IPS DF 19.7 (cell line): ENCODE data around the gene OS9.
A peak's percentile ranks its signal among the peaks of the same experiment; 100 is the strongest.
"Not testable (repeated sequence)": the region's sequence is repeated elsewhere in the genome, so short reads cannot be mapped to it uniquely, and the experiment has no call there.

Experiments used
- DNase-seq: peaks from one replicate; pipeline ENCODE4 v3.0.0-alpha.2; 2013; ENCODE audit warnings: low read depth, low spot score

Gene OS9

GRCh38 chr12:57693659-57694458 lies at the start of gene OS9:
OS9 (plus strand) TSS chr12:57694132; CDS start chr12:57694162, 30 bp downstream.
- DNase-seq = peak; percentile 99

GRCh38 chr12:57645990-57646658 lies 47.8 kb upstream of the OS9 start:
- DNase-seq = peak; percentile 74

GRCh38 chr12:57646659-57647049 lies 47.3 kb upstream of the OS9 start:
- DNase-seq = not testable (repeated sequence)

- DNase-seq = no peak
Observed at GRCh38 chr12:57654042-57654441, 39.9 kb upstream of the OS9 start.

- no peak for DNase-seq
Observed at GRCh38 chr12:57655541-57656240, 38.2 kb upstream of the OS9 start.

- DNase-seq = not testable (repeated sequence)
Observed at GRCh38 chr12:57656408-57656807, 37.5 kb upstream of the OS9 start.

GRCh38 chr12:57657744-57658143 lies 36.2 kb upstream of the OS9 start:
- DNase-seq = no peak

GRCh38 chr12:57658890-57659289 lies 35.0 kb upstream of the OS9 start:
- DNase-seq = no peak

GRCh38 chr12:57661376-57661775 lies 32.6 kb upstream of the OS9 start:
- no peak for DNase-seq

- not testable (repeated sequence) for DNase-seq
Observed at GRCh38 chr12:57665066-57665820, 28.7 kb upstream of the OS9 start.

- DNase-seq = no peak
Observed at GRCh38 chr12:57666897-57667296, 27.0 kb upstream of the OS9 start.

GRCh38 chr12:57669691-57670090 lies 24.2 kb upstream of the OS9 start:
- DNase-seq = not testable (repeated sequence)

GRCh38 chr12:57671811-57672210 lies 22.1 kb upstream of the OS9 start:
- not testable (repeated sequence) for DNase-seq

- DNase-seq = no peak
Observed at GRCh38 chr12:57672801-57673200, 21.1 kb upstream of the OS9 start.

- no peak for DNase-seq
Observed at GRCh38 chr12:57674691-57675090, 19.2 kb upstream of the OS9 start.

- DNase-seq = not testable (repeated sequence)
Observed at GRCh38 chr12:57677947-57678346, 16.0 kb upstream of the OS9 start.

- no peak for DNase-seq
Observed at GRCh38 chr12:57679697-57680096, 14.2 kb upstream of the OS9 start.

GRCh38 chr12:57687862-57688261 lies 6.1 kb upstream of the OS9 start:
- no peak for DNase-seq

GRCh38 chr12:57688931-57689330 lies 5.0 kb upstream of the OS9 start:
- DNase-seq = no peak

- no peak for DNase-seq
Observed at GRCh38 chr12:57692500-57692899, 1.4 kb upstream of the OS9 start.

- DNase-seq = no peak
Observed at GRCh38 chr12:57693317-57693658, 644 bp upstream of the OS9 start.
